Esophagus squamous epithelium (tissue), 4 donors: ENCODE data around the gene PPIE.

ENCODE experiments used
- POLR2A ChIP-seq, 4 donors: fragments of 450-650 bp; IDR thresholded peaks; one replicate each; pipeline ENCODE4 v1.6.1; 2017; ENCODE audit warnings: antibody characterized with exemption in 4 of 4, mild to moderate bottlenecking in 4 of 4, moderate library complexity in 3 of 4
- TF ChIP-seq, protein P1 (sequence below), 6 experiments: fragments of 450-650 bp in 4 of 6; fragments of 200-600 bp in 2 of 6; sonication (generic) in 2 of 6; IDR thresholded peaks; one replicate each; pipeline ENCODE4 v1.5.1; 2016 to 2019; ENCODE audit warnings: antibody characterized with exemption in 6 of 6, mild to moderate bottlenecking in 4 of 6, moderate library complexity in 4 of 6

GRCh38 chr1:39795651-39796050, 57.0 kb downstream of the PPIE start:
- TF ChIP-seq, protein P1, sequence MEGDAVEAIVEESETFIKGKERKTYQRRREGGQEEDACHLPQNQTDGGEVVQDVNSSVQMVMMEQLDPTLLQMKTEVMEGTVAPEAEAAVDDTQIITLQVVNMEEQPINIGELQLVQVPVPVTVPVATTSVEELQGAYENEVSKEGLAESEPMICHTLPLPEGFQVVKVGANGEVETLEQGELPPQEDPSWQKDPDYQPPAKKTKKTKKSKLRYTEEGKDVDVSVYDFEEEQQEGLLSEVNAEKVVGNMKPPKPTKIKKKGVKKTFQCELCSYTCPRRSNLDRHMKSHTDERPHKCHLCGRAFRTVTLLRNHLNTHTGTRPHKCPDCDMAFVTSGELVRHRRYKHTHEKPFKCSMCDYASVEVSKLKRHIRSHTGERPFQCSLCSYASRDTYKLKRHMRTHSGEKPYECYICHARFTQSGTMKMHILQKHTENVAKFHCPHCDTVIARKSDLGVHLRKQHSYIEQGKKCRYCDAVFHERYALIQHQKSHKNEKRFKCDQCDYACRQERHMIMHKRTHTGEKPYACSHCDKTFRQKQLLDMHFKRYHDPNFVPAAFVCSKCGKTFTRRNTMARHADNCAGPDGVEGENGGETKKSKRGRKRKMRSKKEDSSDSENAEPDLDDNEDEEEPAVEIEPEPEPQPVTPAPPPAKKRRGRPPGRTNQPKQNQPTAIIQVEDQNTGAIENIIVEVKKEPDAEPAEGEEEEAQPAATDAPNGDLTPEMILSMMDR (IDR thresholded peaks at IDR 0.05): no peak
- TF ChIP-seq POLR2A (IDR thresholded peaks at IDR 0.05): no peak
